Measurements from ENCODE around the gene HINT3.
"Not testable (repeated sequence)": the region's sequence is repeated elsewhere in the genome, so short reads cannot be mapped to it uniquely, and the experiment has no call there.

HINT3 gene

DNA sequence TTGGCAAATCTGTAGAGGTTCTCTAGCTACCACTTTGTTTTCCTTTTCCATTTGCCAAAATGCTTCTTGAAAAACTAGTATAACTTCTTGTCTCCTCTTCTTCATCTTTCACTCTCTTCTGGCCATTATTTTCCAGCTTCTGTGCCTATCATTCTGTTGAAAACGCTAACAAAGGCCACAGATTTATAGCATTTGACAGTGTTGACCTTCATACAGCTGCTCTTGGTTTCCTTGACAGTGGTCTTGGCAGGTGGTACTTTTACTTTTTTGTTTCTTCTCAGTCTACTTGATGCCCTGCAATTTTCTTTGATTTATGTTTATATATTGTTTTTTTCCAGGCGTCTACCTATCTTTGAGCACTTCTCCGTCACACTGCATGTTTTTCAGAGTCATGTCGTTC, 53.5 kb downstream of the HINT3 start:
- no peak for DNase-seq

DNA sequence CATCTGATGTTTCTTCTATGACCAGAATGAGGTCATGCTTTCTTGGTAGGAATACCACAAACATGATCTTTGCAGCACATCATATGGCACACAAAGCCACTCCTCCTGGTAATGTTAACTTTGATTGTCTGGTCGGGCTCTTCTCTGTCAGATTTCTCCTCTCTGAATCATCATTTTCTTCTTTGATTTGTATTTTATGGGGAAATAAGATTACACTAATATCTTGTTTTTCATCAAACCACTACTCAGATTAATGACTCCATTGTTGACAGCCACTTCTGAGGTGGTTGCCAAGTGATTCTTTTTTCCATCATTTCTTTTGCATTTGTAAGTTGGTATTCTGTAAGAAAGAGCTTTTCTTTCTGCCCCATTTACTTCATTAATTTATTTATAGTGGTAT, 59.3 kb downstream of the HINT3 start:
- DNase-seq, result no peak

DNA sequence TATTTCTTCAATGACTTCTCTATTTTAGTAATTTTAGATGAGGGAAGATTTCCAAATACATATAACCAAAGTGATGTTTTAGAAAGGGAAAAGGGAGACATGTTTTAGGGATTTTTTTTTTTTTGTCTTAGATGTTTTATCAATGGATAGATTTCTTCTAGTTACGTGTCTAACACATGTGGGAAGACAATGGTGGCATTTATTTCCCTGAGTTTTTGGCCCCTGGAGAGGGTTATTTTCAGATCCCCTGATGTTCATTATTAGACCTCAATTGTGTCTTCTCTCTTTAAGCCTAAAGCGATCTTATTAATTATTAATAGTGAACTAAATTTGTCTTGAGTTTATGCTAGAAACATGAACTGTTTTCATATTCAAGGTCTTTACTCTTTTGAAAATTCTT, 60.0 kb downstream of the HINT3 start:
- no peak for DNase-seq

DNA sequence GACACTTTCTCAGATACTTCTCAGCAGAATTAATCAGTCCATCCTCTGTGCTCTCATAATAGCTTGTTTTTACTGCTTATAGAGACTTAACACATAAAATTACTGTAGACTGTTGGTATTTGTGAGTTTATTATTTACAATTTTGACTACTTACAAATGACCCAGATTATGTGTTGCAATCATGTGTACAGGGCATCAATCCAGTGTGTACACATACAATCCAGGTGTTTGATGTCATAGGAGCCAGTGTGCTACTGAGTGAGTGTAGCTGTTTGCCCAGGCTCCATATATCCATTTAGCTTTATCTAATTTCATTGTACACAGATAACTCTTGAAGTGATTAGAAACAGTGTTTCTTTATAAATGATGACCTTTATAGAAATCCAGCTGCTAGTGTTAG, 61.1 kb downstream of the HINT3 start:
- no peak for DNase-seq

DNA sequence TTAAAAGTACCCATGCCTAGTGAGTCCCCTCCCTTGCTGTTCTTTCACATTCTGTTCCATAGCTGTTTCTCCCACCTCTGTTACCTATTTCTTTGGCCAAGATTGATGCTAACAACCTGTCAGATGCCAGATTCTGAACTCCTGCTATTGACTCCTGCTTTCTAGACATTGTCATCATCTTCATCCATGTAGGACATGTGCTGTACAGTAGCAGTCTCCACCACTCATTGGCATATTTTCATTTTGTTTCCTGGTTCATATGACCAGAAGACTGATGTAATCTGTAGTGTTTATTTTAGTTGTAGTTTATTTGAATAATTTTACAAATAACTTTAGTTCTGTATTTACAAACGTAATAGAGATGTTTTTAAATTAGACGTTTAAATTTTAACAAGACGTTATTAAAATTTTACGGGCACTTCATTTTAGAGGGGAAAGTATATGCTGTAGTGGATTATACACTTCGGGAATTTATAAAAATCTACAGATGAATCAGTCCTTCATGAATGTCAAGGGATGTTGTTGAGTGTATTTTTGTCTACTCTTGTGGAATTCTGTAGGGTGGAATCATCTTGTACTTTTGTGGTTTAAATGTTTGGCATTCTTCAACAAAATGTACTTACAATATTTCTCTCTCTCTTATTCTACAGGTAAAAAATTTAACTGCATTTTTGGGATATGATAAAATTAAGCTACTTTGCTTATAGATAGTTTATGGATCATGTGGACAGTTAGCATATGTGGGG, 63.9 kb downstream of the HINT3 start:
- DNase-seq, result no peak

DNA sequence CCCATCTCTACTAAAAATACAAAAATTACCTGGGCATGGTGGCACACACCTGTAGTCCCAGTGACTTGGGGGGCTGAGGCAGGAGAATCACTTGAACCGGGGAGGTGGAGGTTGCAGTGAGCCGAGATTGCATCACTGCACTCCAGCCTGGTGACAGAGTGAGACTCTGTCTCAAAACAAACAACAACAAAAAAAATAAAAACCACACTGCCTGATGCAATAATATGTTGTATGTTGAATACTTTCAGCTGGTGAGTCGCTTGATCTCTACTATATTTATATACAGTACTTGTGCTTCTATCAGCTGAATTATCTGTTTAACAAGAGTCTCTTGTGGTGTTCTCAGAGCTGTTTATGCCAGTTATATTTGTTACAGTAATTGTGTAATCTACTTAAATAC, 66.9 kb downstream of the HINT3 start:
- not testable (repeated sequence) for DNase-seq

DNA sequence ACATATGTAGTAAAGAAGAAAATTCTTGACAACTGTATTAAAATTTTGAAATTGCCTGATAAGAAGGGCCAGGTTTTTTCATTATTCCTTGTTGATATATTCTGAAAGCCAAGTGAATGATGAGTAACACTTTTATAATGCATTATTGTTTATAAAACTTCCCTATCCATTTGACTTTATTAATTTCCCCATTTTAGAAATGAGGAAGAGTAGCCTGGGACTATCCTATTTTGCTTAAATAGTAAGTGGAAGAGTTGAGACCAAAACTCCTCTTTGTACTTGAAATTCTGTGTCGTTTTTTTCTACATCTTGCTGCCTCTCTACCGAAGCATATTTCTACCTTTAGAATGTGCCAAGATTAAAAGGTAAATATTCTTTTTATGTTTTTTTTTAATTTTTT, 69.4 kb downstream of the HINT3 start:
- no peak for DNase-seq

DNA sequence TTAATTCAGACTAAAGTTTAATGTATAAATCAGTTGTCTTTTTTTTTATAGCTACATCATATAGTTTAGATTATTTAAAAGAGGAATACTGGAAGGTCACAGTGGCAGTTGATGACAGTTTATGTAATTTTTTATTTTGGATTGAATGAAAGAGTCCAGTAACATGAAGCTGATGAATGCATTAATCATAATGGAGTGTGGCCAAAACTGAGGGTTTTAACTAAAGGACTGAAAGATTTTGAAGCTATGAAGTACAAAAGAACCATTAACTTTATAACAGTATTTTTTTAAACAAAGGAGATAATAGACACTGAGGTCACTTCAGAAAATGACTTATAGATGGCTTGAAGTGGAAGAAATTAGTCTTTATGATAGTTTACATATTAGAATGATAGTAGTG, 71.0 kb downstream of the HINT3 start:
- no peak for DNase-seq
